Limb (tissue), 2 donors: ENCODE results near the gene PADI4.
"Not testable (repeated sequence)": the region's sequence is repeated elsewhere in the genome, so short reads cannot be mapped to it uniquely, and the experiment has no call there.

Experiments
- DNase-seq, 2 donors: peaks; one replicate each; pipeline ENCODE4 v3.0.0-alpha.2; 2016; ENCODE audit errors: extremely low spot score in 2 of 2

Gene PADI4

GRCh38 chr1:17313530-17314309 lies 5.7 kb downstream of the PADI4 start:
- no peak for DNase-seq

- DNase-seq = no peak
These were observed 6.5 kb downstream of the PADI4 start for GRCh38 chr1:17314491-17314971.

- DNase-seq = no peak
These were observed 7.6 kb downstream of the PADI4 start for GRCh38 chr1:17315542-17316130.

- DNase-seq = no peak
These were observed 8.7 kb downstream of the PADI4 start for GRCh38 chr1:17316704-17317103.

GRCh38 chr1:17318262-17318661 lies 10.3 kb downstream of the PADI4 start:
- no peak for DNase-seq

- DNase-seq = no peak
These were observed 11.8 kb downstream of the PADI4 start for GRCh38 chr1:17319561-17320350.

- not testable (repeated sequence) for DNase-seq
These were observed 13.9 kb downstream of the PADI4 start for GRCh38 chr1:17321857-17322390.

- no peak for DNase-seq
These were observed 20.9 kb downstream of the PADI4 start for GRCh38 chr1:17328855-17329254.

GRCh38 chr1:17329610-17330009 lies 21.6 kb downstream of the PADI4 start:
- DNase-seq = no peak

- no peak for DNase-seq
These were observed 22.9 kb downstream of the PADI4 start for GRCh38 chr1:17330856-17331255.

GRCh38 chr1:17333081-17333480 lies 25.1 kb downstream of the PADI4 start:
- no peak for DNase-seq

- DNase-seq = peak in 1 of 2 donors; percentile 67
These were observed 28.1 kb downstream of the PADI4 start for GRCh38 chr1:17335821-17336710.

- no peak for DNase-seq
These were observed 30.9 kb downstream of the PADI4 start for GRCh38 chr1:17338706-17339493.

- no peak for DNase-seq
These were observed 31.5 kb downstream of the PADI4 start for GRCh38 chr1:17339521-17339920.

- no peak for DNase-seq
These were observed 32.4 kb downstream of the PADI4 start for GRCh38 chr1:17340358-17340757.

- DNase-seq = no peak
These were observed 34.0 kb downstream of the PADI4 start for GRCh38 chr1:17342014-17342441.

GRCh38 chr1:17345506-17345905 lies 37.5 kb downstream of the PADI4 start:
- DNase-seq = not testable (repeated sequence)

GRCh38 chr1:17346046-17346789 lies 38.2 kb downstream of the PADI4 start:
- DNase-seq = no peak
